Measurements from ENCODE around the gene CCNY.

Gene CCNY

GRCh38 chr10:35341521-35341920, 5.2 kb downstream of the CCNY start:
- no peak overlapping the region for H3K4me3 ChIP-seq (ENCODE audit: low read depth, low read length)
- no peak for DNase-seq (ENCODE audit: low read depth)
- no peak for TF ChIP-seq CTCF (IDR thresholded peaks at IDR 0.05; ENCODE audit: control insufficient read depth, extremely low read depth, insufficient read depth)

GRCh38 chr10:35342183-35342753, 6.0 kb downstream of the CCNY start:
- H3K4me3 ChIP-seq (ENCODE audit: low read depth, low read length): no peak overlapping the region
- DNase-seq (ENCODE audit: low read depth): no peak
- no peak for TF ChIP-seq CTCF (IDR thresholded peaks at IDR 0.05; ENCODE audit: control insufficient read depth, extremely low read depth, insufficient read depth)

GRCh38 chr10:35343739-35344138, 7.4 kb downstream of the CCNY start:
- DNase-seq (ENCODE audit: low read depth): no peak
- H3K4me3 ChIP-seq (ENCODE audit: low read depth, low read length): no peak overlapping the region
- TF ChIP-seq CTCF (IDR thresholded peaks at IDR 0.05; ENCODE audit: control insufficient read depth, extremely low read depth, insufficient read depth): no peak

DNA sequence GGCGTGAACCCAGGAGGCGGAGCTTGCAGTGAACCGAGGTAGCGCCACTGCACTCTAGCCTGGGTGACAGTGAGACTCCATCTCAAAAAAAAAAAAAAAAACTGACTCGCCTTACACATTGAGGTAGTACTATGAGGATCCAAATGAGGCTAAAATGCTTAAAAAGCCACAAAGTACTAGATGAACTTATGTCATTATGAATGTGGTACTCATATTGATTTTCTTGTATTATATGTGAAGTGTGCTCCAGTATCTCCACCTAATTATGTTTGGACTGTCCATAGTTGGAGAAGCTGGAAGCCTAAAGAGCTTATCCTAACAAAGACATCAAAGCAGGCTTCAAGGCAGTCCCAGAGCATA, 9.1 kb downstream of the CCNY start:
- no peak for TF ChIP-seq CTCF (IDR thresholded peaks at IDR 0.05; ENCODE audit: control insufficient read depth, extremely low read depth, insufficient read depth)
- H3K4me3 ChIP-seq (ENCODE audit: low read depth, low read length): no peak overlapping the region
- no peak for DNase-seq (ENCODE audit: low read depth)

DNA sequence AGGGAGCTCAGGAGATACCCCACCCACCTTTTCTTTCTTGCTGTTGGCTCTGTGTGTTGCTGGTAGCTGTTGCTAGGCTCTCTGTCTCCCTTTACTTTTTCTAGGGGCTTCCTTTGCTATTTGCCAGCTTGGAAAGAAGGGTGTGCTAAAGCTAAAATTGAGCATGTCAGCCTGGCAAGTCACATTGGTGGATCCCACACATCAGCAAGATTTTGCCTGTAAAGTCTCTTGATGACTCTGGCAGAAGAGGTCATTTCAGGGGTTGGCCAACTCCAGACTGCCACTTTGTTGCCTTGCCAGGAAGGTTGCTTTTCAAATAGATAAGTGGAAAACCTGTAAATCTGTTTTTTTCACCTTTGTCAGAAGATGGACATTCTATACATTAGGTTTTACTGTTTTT, 9.9 kb downstream of the CCNY start:
- TF ChIP-seq CTCF (IDR thresholded peaks at IDR 0.05; ENCODE audit: control insufficient read depth, extremely low read depth, insufficient read depth): no peak
- no peak for DNase-seq (ENCODE audit: low read depth)
- no peak overlapping the region for H3K4me3 ChIP-seq (ENCODE audit: low read depth, low read length)

- no peak for DNase-seq (ENCODE audit: low read depth)
- no peak overlapping the region for H3K4me3 ChIP-seq (ENCODE audit: low read depth, low read length)
- TF ChIP-seq CTCF (IDR thresholded peaks at IDR 0.05; ENCODE audit: control insufficient read depth, extremely low read depth, insufficient read depth): no peak
Observed at GRCh38 chr10:35347121-35347562, 10.8 kb downstream of the CCNY start.

DNA sequence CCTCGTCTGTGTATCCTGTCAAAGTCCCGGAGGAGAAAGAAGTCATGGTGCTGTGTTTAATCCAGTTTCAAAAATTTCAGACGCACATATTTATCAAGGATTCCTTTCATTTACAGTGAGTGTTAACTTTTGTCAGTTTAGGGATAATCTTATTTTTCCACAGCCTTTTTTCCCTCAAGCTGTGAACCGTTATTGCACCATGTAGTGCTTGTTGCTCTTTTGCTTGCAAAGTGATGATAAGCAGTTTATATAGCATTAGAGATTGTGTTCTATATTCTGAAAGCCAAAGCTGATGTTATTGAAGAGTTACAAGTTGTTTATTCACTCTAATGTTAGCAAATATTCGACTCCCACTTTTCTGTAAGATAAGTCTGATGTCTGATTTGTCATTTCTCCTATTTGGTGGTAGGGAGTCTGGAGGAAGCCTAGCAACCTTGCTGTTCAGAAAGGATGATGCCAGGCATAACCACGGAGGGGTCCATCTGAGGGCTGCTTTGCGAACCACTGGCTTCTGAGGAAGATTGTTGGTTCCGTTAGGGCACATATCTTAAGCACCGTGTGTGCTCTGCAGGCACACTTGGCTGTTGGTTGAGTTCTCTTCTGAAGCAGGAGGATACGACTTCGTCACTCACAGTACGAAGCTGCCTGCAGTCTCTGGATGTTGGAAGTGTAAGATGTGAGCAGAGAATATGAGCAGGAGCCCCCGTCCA, 11.7 kb downstream of the CCNY start:
- no peak for DNase-seq (ENCODE audit: low read depth)
- no peak overlapping the region for H3K4me3 ChIP-seq (ENCODE audit: low read depth, low read length)
- no peak for TF ChIP-seq CTCF (IDR thresholded peaks at IDR 0.05; ENCODE audit: control insufficient read depth, extremely low read depth, insufficient read depth)

Data from LNCaP clone FGC (cell line).